Measurements from ENCODE around the gene PCBP2. TPM values are rescaled to one million over a fixed set of nuclear protein-coding genes. Genes with fewer than 3 reads are reported as not detected.

PCBP2 gene
- total RNA-seq, 1 experiment from 2014 or later: 856 TPM

DNA sequence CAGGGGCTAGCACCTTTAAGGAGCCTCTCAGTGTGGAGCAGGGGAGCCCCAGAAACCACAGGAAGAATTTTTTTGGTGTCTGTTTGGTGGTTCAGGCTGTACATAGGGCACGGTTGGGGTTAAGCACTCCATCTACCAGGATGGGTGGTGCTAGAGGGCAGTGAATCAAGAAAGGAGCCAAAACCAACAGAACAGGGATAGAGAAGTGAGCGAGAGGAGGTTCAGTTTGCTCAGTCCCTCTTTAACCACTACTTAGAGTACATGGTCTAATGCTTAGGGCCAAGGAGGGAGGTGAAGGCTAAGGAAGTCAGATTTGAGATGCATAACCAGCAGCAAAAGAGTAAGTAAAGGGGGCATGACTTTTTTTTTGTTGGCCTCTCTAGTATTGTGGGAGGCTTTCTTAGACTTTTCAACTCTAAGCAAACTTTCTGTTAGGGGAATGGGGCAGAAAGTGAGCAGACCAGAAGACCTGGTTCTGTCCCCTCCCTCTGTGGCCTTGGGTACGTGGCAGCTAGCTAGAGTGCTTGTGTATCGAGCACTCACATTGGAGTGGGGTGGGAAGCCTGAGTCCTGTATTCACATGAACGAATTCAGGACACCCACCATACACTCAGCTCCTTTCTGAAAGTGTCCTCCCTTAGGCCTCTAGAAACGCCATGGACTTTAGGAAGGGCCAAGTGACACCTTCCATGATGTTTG, 62.0 kb downstream of the PCBP2 start:
- DNase-seq (ENCODE audit: low read depth, low spot score): no peak
- POLR2A ChIA-PET: no interaction called here
- intact Hi-C loops (cut with micrococcal nuclease): no loop called here

DNA sequence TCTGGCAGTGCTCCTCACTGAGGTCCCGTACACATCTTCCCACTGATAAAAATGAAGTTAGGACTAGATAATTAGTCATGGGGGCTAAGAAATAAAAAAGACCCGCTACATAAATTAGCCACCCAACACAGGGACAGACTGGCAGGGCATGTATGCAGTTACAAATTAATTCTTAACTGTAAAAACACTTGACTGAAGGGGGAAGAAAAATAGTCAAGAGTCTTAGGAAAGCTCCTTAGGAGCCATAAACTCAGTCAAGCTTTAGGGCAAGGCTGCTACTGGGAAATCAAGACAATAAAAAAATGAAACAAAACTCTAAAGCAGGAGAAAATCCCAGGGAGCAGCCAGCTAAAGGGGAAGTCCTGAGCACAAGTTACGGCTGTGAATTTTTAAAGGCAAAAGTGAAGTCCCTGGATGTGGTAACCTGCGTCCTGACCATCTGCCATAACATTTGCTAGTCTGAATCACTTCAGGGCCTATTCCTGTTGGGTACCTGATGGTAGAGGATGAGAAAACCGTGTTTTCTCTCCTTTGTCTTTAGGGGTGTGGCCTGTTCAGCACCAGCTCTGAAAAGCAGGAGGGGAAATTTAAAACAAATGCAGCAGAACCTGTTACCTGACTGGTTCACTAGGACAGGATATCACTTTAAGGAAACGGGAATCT, 62.9 kb downstream of the PCBP2 start:
- H3K27me3 ChIP-seq (ENCODE audit: insufficient read depth, low read length): no peaks in the 10 kb centered on the region
- TF ChIP-seq POLR2A (IDR thresholded peaks at IDR 0.05; ENCODE audit: borderline replicate concordance, extremely low read depth, insufficient read depth, insufficient read length): no peak
- no peak for TF ChIP-seq SIN3A (IDR thresholded peaks at IDR 0.05; ENCODE audit: low read depth)
- TF ChIP-seq EGR1 (IDR thresholded peaks at IDR 0.05; ENCODE audit: low read depth): no peak
- TF ChIP-seq CBX3 (IDR thresholded peaks at IDR 0.05; ENCODE audit: low read depth): no peak
- TF ChIP-seq, protein P1, sequence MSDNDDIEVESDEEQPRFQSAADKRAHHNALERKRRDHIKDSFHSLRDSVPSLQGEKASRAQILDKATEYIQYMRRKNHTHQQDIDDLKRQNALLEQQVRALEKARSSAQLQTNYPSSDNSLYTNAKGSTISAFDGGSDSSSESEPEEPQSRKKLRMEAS (IDR thresholded peaks at IDR 0.05): no peak
- TF ChIP-seq ZNF274 (IDR thresholded peaks at IDR 0.05; ENCODE audit: low read depth, low read length): no peak
- TF ChIP-seq SP1 (IDR thresholded peaks at IDR 0.05; ENCODE audit: low read depth): no peak
- TF ChIP-seq EZH2 (IDR thresholded peaks at IDR 0.05): no peak
- H4K20me1 ChIP-seq (ENCODE audit: insufficient read depth): no peaks in the 10 kb centered on the region
- RAD21 ChIA-PET (ENCODE audit: low non-redundant PET in 1 of 2, low total read pairs in 2 of 2, uncharacterized antibody in 2 of 2, unreplicated experiment in 2 of 2): no interaction called here
- no peak overlapping the region for H3K4me2 ChIP-seq (ENCODE audit: low read length)
- POLR2A ChIA-PET: no interaction called here
- no peaks in the 10 kb centered on the region for H3K4me1 ChIP-seq (ENCODE audit: control insufficient read depth in 1 of 2, insufficient read depth in 2 of 2, low read length in 2 of 2)
- no peaks in the 10 kb centered on the region for H3K9me3 ChIP-seq (ENCODE audit: control insufficient read depth in 1 of 2, insufficient read depth in 1 of 2, low read depth in 1 of 2, low read length in 2 of 2)
- H3K79me2 ChIP-seq (ENCODE audit: insufficient read depth, low read length): no peaks in the 10 kb centered on the region
- ATAC-seq: no peak
- H2AFZ ChIP-seq (ENCODE audit: low read depth, low read length, poor library complexity, severe bottlenecking): no peak overlapping the region
- H3K9ac ChIP-seq (ENCODE audit: low read length): no peak overlapping the region
- intact Hi-C loops (cut with micrococcal nuclease): no loop called here
- no peak for DNase-seq (ENCODE audit: low read depth, low spot score)
- H3K9me2 ChIP-seq (ENCODE audit: insufficient read depth): no peaks in the 10 kb centered on the region
- H3K36me3 ChIP-seq (ENCODE audit: control insufficient read depth in 1 of 2, insufficient read depth in 2 of 2, low read length in 2 of 2): peaks cover 16% of the 10 kb centered on the region in 2 experiments; a peak in 3 of 4 replicates
- BruUV-seq (replicated peaks): no TSS peak
- no peak overlapping the region for H3K27ac ChIP-seq (ENCODE audit: low read depth, low read length)
- CTCF ChIA-PET: interaction anchor here (1.0 kb wide), 1 partner anchor 28 kb away, joined by 3 read pairs; no protein-coding TSS in a partner anchor
- H3K4me3 ChIP-seq (replicated peaks in 1 of 2; ENCODE audit: low read depth in 1 of 2, low read length in 2 of 2): no peak overlapping the region

More for the DNA sequence above, 62.0 kb downstream of the PCBP2 start:
- Histone ChIP-seq H3K27me3 (ENCODE audit: insufficient read depth, low read length) (no peaks in the 10 kb centered on the region), H3K9me2 (ENCODE audit: insufficient read depth) (no peaks in the 10 kb centered on the region), H3K9ac (ENCODE audit: low read length) (no peak overlapping the region), H3K79me2 (ENCODE audit: insufficient read depth, low read length) (no peaks in the 10 kb centered on the region), H3K4me3 (replicated peaks in 1 of 2; ENCODE audit: low read depth in 1 of 2, low read length in 2 of 2) (no peak overlapping the region), H2AFZ (ENCODE audit: low read depth, low read length, poor library complexity, severe bottlenecking) (no peak overlapping the region), H4K20me1 (ENCODE audit: insufficient read depth) (no peaks in the 10 kb centered on the region), H3K4me2 (ENCODE audit: low read length) (no peak overlapping the region), H3K36me3 (ENCODE audit: control insufficient read depth in 1 of 2, insufficient read depth in 2 of 2, low read length in 2 of 2) (peaks cover 14 to 16% of the 10 kb centered on the region in 2 experiments; a peak in 3 of 4 replicates), H3K27ac (ENCODE audit: low read depth, low read length) (no peak overlapping the region), H3K9me3 (ENCODE audit: control insufficient read depth in 1 of 2, insufficient read depth in 1 of 2, low read depth in 1 of 2, low read length in 2 of 2) (no peaks in the 10 kb centered on the region), H3K4me1 (ENCODE audit: control insufficient read depth in 1 of 2, insufficient read depth in 2 of 2, low read length in 2 of 2) (peaks cover 0 to 1% of the 10 kb centered on the region in 2 experiments; a peak in 1 of 4 replicates)
- ChIA-PET RAD21 (ENCODE audit: low non-redundant PET in 1 of 2, low total read pairs in 2 of 2, uncharacterized antibody in 2 of 2, unreplicated experiment in 2 of 2) (no interaction called here), CTCF (no interaction called here)
- no peak for ATAC-seq
- no peak for TF ChIP-seq CEBPB (IDR thresholded peaks at IDR 0.05; ENCODE audit: low read depth)
- TF ChIP-seq SIN3A (IDR thresholded peaks at IDR 0.05; ENCODE audit: low read depth): no peak
- TF ChIP-seq ZNF274 (IDR thresholded peaks at IDR 0.05; ENCODE audit: low read depth, low read length): no peak
- no peak for TF ChIP-seq JUND (IDR thresholded peaks at IDR 0.05)
- BruUV-seq (replicated peaks): no TSS peak
